Measurements from ENCODE around the gene AKTIP. TPM values are rescaled to one million over a fixed set of nuclear protein-coding genes. Genes with fewer than 3 reads are reported as not detected.

The AKTIP gene
- total and polyA plus RNA-seq, 9 of the 15 experiments (the other 6 are each of a cell fraction or from before 2014, with no cell fraction given) = 3.0 to 10.7 (median 4.4) TPM

DNA sequence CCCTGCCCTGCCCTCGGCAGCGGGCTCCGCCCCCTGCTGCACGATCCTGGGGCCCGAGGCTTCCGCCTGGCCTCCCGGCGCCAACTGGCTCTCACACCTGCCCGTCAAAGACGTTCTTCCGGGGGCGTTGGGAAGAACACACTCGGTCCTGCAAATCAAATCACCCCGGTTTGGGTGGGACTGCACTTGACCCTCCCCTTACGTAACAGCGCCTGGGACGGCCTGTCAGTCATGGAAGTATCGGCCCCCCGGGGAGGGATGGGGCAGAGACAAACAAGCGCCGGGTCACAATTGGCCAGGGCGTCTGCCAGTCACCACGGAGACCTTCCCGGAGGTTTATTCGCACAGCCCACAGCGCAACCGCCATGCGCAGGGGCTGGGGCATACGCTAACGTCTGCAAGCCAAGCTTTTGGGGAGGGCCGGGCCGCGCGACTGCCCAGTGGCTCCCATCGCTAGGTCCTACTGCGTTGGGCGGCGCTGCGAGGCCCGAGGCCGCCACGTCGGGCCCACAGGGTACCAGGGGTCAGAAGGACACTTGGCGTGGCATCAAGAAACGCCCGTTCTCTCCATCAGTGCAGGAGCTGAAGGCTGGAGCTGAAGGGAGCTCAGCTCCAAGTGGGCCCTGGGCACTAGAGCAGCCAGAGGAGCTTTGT is 388 bp upstream of the AKTIP start:
- DNase-seq (ENCODE audit: extremely low read depth in 1 of 4, low spot score in 3 of 4) (peak; percentile 98 to 100 (median 99)), FAIRE-seq (peak; percentile 99), ATAC-seq (peak; percentile 96)
- H3K27ac ChIP-seq (ENCODE audit: extremely low read depth, low read depth, low read length) = peak overlapping the region; percentile 60
- no peaks in the 10 kb centered on the region for H3K9me3 ChIP-seq (replicated peaks; ENCODE audit: control insufficient read depth, insufficient read depth, low read depth, low read length)
- under 1% methylated on average over 34 of the region's 46 CpGs for WGBS (ENCODE audit: insufficient coverage, low coverage, missing lambda C conversion rate)
- H3K4me2 ChIP-seq (ENCODE audit: insufficient read depth, low read length) = peak overlapping the region; percentile 84
- no peaks in the 10 kb centered on the region; a peak in 1 of 5 replicates for H3K27me3 ChIP-seq (ENCODE audit: control insufficient read depth in 2 of 2, insufficient read depth in 2 of 2, low read length in 2 of 2)
- POLR2A ChIA-PET = interaction anchor here (0.6 to 1.2 kb wide), 4 partner anchors 9 to 174 kb away, joined by 3 to 5 read pairs (median 4); no protein-coding TSS in a partner anchor
- peaks cover 7 to 16% of the 10 kb centered on the region in 2 experiments; a peak in 4 of 5 replicates for H3K4me1 ChIP-seq (replicated peaks in 1 of 2; ENCODE audit: control insufficient read depth in 2 of 2, insufficient read depth in 2 of 2, low read length in 2 of 2)
- intact Hi-C loops (cut with micrococcal nuclease) (loop anchor here (5.0 to 10.0 kb wide), 2 partner anchors 76 to 369 kb away; no protein-coding TSS in a partner anchor), in situ Hi-C loops (cut with MboI) (loop anchor here (10.0 to 25.0 kb wide), 2 partner anchors 449 to 1316 kb away; partner anchors contain the start of genes CHD9 and CHD9NB)
- H3K9me1 ChIP-seq (ENCODE audit: control insufficient read depth, insufficient read depth, low read length) = no peaks in the 10 kb centered on the region
- peak overlapping the region; percentile 49 to 92; a peak in 3 of 4 replicates for H3K9ac ChIP-seq (ENCODE audit: insufficient read depth in 1 of 2, low read depth in 2 of 2, low read length in 2 of 2)
- BruUV-seq (replicated peaks) = no TSS peak
- H3K4me3 ChIP-seq = peak overlapping the region; percentile 72
- no peaks in the 10 kb centered on the region for H3K79me2 ChIP-seq (ENCODE audit: control insufficient read depth, insufficient read depth, low read length)
- CTCF ChIA-PET (ENCODE audit: low intra/inter-chr PET ratio) = interaction anchor here (0.6 kb wide), 1 partner anchor 373 kb away, joined by 3 read pairs; no protein-coding TSS in a partner anchor
- H4K20me1 ChIP-seq (replicated peaks; ENCODE audit: control insufficient read depth, insufficient read depth, low read length) = no peaks in the 10 kb centered on the region
- peak overlapping the region; percentile 80 for H2AFZ ChIP-seq (ENCODE audit: low read depth, low read length)
- H3K36me3 ChIP-seq (ENCODE audit: control insufficient read depth, insufficient read depth, low read length) = no peaks in the 10 kb centered on the region
- peak; percentile 70 for TF ChIP-seq SP2 (IDR thresholded peaks at IDR 0.05; ENCODE audit: extremely low read depth, low read depth, low read length, poor library complexity, severe bottlenecking)
- TF ChIP-seq SNRNP70 (optimal IDR thresholded peaks at IDR 0.05; ENCODE audit: low read depth, low read length) = no peak
- TF ChIP-seq YBX1 (IDR thresholded peaks at IDR 0.05) = no peak
- peak; percentile 46; the same call in 1 of the 2 replicates for TF ChIP-seq RB1 (IDR thresholded peaks at IDR 0.05; ENCODE audit: low read depth)
- TF ChIP-seq SMAD2 (IDR thresholded peaks at IDR 0.05; ENCODE audit: low read depth, low read length) = no peak
- peak; percentile 72 for TF ChIP-seq L3MBTL2 (IDR thresholded peaks at IDR 0.05)
- no peak for TF ChIP-seq ZNF197 (CRISPR knock-in tag; IDR thresholded peaks at IDR 0.05; ENCODE audit: low read depth)
- TF ChIP-seq HDGF (IDR thresholded peaks at IDR 0.05) = no peak
- TF ChIP-seq, protein P1, sequence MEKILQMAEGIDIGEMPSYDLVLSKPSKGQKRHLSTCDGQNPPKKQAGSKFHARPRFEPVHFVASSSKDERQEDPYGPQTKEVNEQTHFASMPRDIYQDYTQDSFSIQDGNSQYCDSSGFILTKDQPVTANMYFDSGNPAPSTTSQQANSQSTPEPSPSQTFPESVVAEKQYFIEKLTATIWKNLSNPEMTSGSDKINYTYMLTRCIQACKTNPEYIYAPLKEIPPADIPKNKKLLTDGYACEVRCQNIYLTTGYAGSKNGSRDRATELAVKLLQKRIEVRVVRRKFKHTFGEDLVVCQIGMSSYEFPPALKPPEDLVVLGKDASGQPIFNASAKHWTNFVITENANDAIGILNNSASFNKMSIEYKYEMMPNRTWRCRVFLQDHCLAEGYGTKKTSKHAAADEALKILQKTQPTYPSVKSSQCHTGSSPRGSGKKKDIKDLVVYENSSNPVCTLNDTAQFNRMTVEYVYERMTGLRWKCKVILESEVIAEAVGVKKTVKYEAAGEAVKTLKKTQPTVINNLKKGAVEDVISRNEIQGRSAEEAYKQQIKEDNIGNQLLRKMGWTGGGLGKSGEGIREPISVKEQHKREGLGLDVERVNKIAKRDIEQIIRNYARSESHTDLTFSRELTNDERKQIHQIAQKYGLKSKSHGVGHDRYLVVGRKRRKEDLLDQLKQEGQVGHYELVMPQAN (IDR thresholded peaks at IDR 0.05; ENCODE audit: borderline replicate concordance) = no peak
- TF ChIP-seq, protein P2, sequence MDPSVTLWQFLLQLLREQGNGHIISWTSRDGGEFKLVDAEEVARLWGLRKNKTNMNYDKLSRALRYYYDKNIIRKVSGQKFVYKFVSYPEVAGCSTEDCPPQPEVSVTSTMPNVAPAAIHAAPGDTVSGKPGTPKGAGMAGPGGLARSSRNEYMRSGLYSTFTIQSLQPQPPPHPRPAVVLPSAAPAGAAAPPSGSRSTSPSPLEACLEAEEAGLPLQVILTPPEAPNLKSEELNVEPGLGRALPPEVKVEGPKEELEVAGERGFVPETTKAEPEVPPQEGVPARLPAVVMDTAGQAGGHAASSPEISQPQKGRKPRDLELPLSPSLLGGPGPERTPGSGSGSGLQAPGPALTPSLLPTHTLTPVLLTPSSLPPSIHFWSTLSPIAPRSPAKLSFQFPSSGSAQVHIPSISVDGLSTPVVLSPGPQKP (CRISPR knock-in tag; IDR thresholded peaks at IDR 0.05) = no peak
- TF ChIP-seq C11orf30 (IDR thresholded peaks at IDR 0.05; ENCODE audit: low read depth) = no peak
- TF ChIP-seq, protein P3, sequence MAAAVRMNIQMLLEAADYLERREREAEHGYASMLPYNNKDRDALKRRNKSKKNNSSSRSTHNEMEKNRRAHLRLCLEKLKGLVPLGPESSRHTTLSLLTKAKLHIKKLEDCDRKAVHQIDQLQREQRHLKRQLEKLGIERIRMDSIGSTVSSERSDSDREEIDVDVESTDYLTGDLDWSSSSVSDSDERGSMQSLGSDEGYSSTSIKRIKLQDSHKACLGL (CRISPR knock-in tag; IDR thresholded peaks at IDR 0.05; ENCODE audit: borderline replicate concordance, poor library complexity, severe bottlenecking) = no peak
- 0 out of 2 replicates have a peak, but pooled peaks have one; percentile 38 for TF ChIP-seq ATF1 (CRISPR knock-in tag; IDR thresholded peaks at IDR 0.05)
- TF ChIP-seq ATF1 (tag; IDR thresholded peaks at IDR 0.05) = peak; percentile 96
- no peak for TF ChIP-seq ZNF785 (CRISPR knock-in tag; IDR thresholded peaks at IDR 0.05)
- TF ChIP-seq CBX2 (IDR thresholded peaks at IDR 0.05; ENCODE audit: insufficient read depth, low read length, poor library complexity, severe bottlenecking) = no peak
- TF ChIP-seq JUND (IDR thresholded peaks at IDR 0.05; ENCODE audit: borderline replicate concordance, low read depth, low read length) = 0 out of 2 replicates have a peak, but pooled peaks have one; percentile 14
- TF ChIP-seq JUND (tag; IDR thresholded peaks at IDR 0.05; ENCODE audit: borderline replicate concordance, low read depth, low read length) = peak; percentile 43; the same call in 1 of the 3 replicates
- no peak for TF ChIP-seq MIER1 (IDR thresholded peaks at IDR 0.05; ENCODE audit: low read depth)
